Neural crest cell (in vitro differentiated cells): ENCODE data around the gene MSH3. TPM values are rescaled to one million over a fixed set of nuclear protein-coding genes. Genes with fewer than 3 reads are reported as not detected.
"Not testable (repeated sequence)": the region's sequence is repeated elsewhere in the genome, so short reads cannot be mapped to it uniquely, and the experiment has no call there.

Source experiments
- DNase-seq: peaks from one replicate; pipeline ENCODE4 v3.0.0; 2021; ENCODE audit warnings: low read depth, mixed read lengths, low spot score
- H3K27ac Mint-ChIP-seq: one replicate; pipeline ENCODE4 v1.8.0; 2021; ENCODE audit warnings: mild to moderate bottlenecking, mixed read lengths; ENCODE audit not compliant: unreplicated experiment
- H3K27me3 Mint-ChIP-seq: 2 replicates; pipeline ENCODE4 v1.8.0; 2021; ENCODE audit warnings: low read depth, mild to moderate bottlenecking, mixed read lengths
- H3K36me3 Mint-ChIP-seq: 2 replicates; pipeline ENCODE4 v1.8.0; 2021; ENCODE audit warnings: low read depth, mild to moderate bottlenecking, mixed read lengths
- H3K4me1 Mint-ChIP-seq: 2 replicates; pipeline ENCODE4 v1.8.0; 2021; ENCODE audit warnings: mixed read lengths
- H3K4me3 Mint-ChIP-seq: one replicate; pipeline ENCODE4 v1.8.0; 2021; ENCODE audit warnings: mild to moderate bottlenecking, mixed read lengths
- H3K9me3 Mint-ChIP-seq: 2 replicates; pipeline ENCODE4 v1.8.0; 2021; ENCODE audit warnings: mixed read lengths
- CTCF ChIP-seq: fragments of 200-600 bp; sonication (generic); conservative IDR thresholded peaks from 2 replicates; pipeline ENCODE4 v1.5.0; 2021; ENCODE audit warnings: antibody characterized with exemption, mild to moderate bottlenecking
- total RNA-seq: library from RNA; stranded (reverse); gene quantifications from 2 replicates; pipeline ENCODE4 v1.2.1, GENCODE V29; 2021

MSH3 gene
- total RNA-seq, 1 donor from 2014 or later: 17.9 TPM

- peaks cover 49% of the 10 kb centered on the region for H3K36me3 Mint-ChIP-seq
- TF ChIP-seq CTCF: no peak
- no peaks in the 10 kb centered on the region for H3K4me1 Mint-ChIP-seq
- H3K9me3 Mint-ChIP-seq: peaks cover 18% of the 10 kb centered on the region
- H3K4me3 Mint-ChIP-seq: no peak overlapping the region
- no peaks in the 10 kb centered on the region for H3K27me3 Mint-ChIP-seq
- DNase-seq: no peak
- H3K27ac Mint-ChIP-seq: no peak overlapping the region
Measured at GRCh38 chr5:80825786-80826460, 171.5 kb downstream of the MSH3 start.

- H3K36me3 Mint-ChIP-seq: peaks cover 9% of the 10 kb centered on the region
- no peak overlapping the region for H3K4me3 Mint-ChIP-seq
- no peak overlapping the region for H3K27ac Mint-ChIP-seq
- H3K4me1 Mint-ChIP-seq: peaks cover 6% of the 10 kb centered on the region
- H3K27me3 Mint-ChIP-seq: no peaks in the 10 kb centered on the region
- H3K9me3 Mint-ChIP-seq: peaks cover 6% of the 10 kb centered on the region
- DNase-seq: no peak
- TF ChIP-seq CTCF: no peak
Measured at GRCh38 chr5:80834710-80835109, 180.3 kb downstream of the MSH3 start.

- H3K4me1 Mint-ChIP-seq: peaks cover 6% of the 10 kb centered on the region
- no peak overlapping the region for H3K4me3 Mint-ChIP-seq
- H3K27me3 Mint-ChIP-seq: no peaks in the 10 kb centered on the region
- peaks cover 7% of the 10 kb centered on the region for H3K36me3 Mint-ChIP-seq
- no peak for TF ChIP-seq CTCF
- H3K9me3 Mint-ChIP-seq: peaks cover 4% of the 10 kb centered on the region
- no peak for DNase-seq
- no peak overlapping the region for H3K27ac Mint-ChIP-seq
Measured at GRCh38 chr5:80835128-80835527, 180.7 kb downstream of the MSH3 start.

- no peak overlapping the region for H3K4me3 Mint-ChIP-seq
- peaks cover 10% of the 10 kb centered on the region for H3K36me3 Mint-ChIP-seq
- peaks cover under 1% of the 10 kb centered on the region for H3K9me3 Mint-ChIP-seq
- DNase-seq: no peak
- H3K27ac Mint-ChIP-seq: no peak overlapping the region
- no peaks in the 10 kb centered on the region for H3K27me3 Mint-ChIP-seq
- TF ChIP-seq CTCF: no peak
- peaks cover 6% of the 10 kb centered on the region for H3K4me1 Mint-ChIP-seq
Measured at GRCh38 chr5:80837679-80838078, 183.2 kb downstream of the MSH3 start.

- not testable (repeated sequence) for H3K4me1 Mint-ChIP-seq, H3K27me3 Mint-ChIP-seq, H3K4me3 Mint-ChIP-seq, H3K27ac Mint-ChIP-seq, DNase-seq, H3K9me3 Mint-ChIP-seq
- peaks cover 27% of the 10 kb centered on the region for H3K36me3 Mint-ChIP-seq
Measured at GRCh38 chr5:80841026-80841797, 186.8 kb downstream of the MSH3 start.

GRCh38 chr5:80846422-80846821, 192.0 kb downstream of the MSH3 start:
- not testable (repeated sequence) for H3K4me1 Mint-ChIP-seq, DNase-seq, H3K4me3 Mint-ChIP-seq, H3K27ac Mint-ChIP-seq, H3K27me3 Mint-ChIP-seq
- Mint-ChIP-seq H3K36me3 (peaks cover 52% of the 10 kb centered on the region), H3K9me3 (peaks cover 15% of the 10 kb centered on the region)

GRCh38 chr5:80850168-80850567, 195.7 kb downstream of the MSH3 start:
- peaks cover 34% of the 10 kb centered on the region for H3K36me3 Mint-ChIP-seq
- not testable (repeated sequence) for DNase-seq, H3K27ac Mint-ChIP-seq, H3K4me1 Mint-ChIP-seq, H3K27me3 Mint-ChIP-seq, H3K4me3 Mint-ChIP-seq, H3K9me3 Mint-ChIP-seq
